GM12878 (cell line): Measurements from ENCODE around the gene ADIPOQ. TPM values are rescaled to one million over a fixed set of nuclear protein-coding genes. Genes with fewer than 3 reads are reported as not detected.

Experiments
- ATAC-seq: fragments of 200-7000 bp; cut with Tn5 transposase; 3 replicates; pipeline ENCODE4 v1.9.1; 2020; ENCODE audit warnings: mild to moderate bottlenecking, moderate library complexity
- BruUV-seq: library from RNA; stranded (reverse); fragments of 400-500 nt; replicated peaks from 2 replicates; lab custom pipeline; 2021; lab: Mats Ljungman, UMichigan
- CTCF ChIA-PET: fragments of 300-600 bp; sonication (Branson Sonifier 250); formaldehyde crosslinking; extraction: SDS; loops from one replicate; lab custom pipeline; 2021; ENCODE audit warnings: inconsistent platforms; lab: Yijun Ruan, JAX
- POLR2A ChIA-PET: fragments of 350-600 bp; formaldehyde crosslinking; extraction: SDS; loops from one replicate; lab custom pipeline; 2021; ENCODE audit warnings: inconsistent platforms; lab: Charles Lee
- RAD21 ChIA-PET: fragments of 300-600 bp; sonication (Branson Sonifier 250); formaldehyde crosslinking; loops from one replicate; lab custom pipeline; 2023; ENCODE audit warnings: antibody characterized with exemption; ENCODE audit not compliant: unreplicated experiment; lab: Charles Lee
- SMC1A ChIA-PET: fragments of 300-600 bp; sonication (Branson Sonifier 250); formaldehyde crosslinking; loops from one replicate; lab custom pipeline; 2023; ENCODE audit not compliant: unreplicated experiment, uncharacterized antibody; lab: Charles Lee
- DNase-seq: peaks from one replicate; pipeline ENCODE4 v3.0.0-alpha.2; 2011; ENCODE audit warnings: low read depth, low spot score
- FAIRE-seq: peaks from 3 replicates; lab custom pipeline; 2011; peaks lifted over from hg19 to GRCh38; lab: Jason Lieb, UNC
- H2AFZ ChIP-seq: 2 replicates; pipeline ENCODE4 v1.6.0; 2011; ENCODE audit warnings: low read depth, low read length, control low read depth; ENCODE audit not compliant: control insufficient read depth
- H3K27ac ChIP-seq: 2 replicates; pipeline ENCODE4 v1.5.1; 2011; ENCODE audit warnings: control low read depth; ENCODE audit not compliant: control insufficient read depth, insufficient read depth
- H3K27me3 ChIP-seq, 2 experiments: replicated peaks in 1 of 2; 2 replicates each; pipeline versions ENCODE4 v1.6.0 to v1.6.1; 2011; ENCODE audit warnings: low read length in 1 of 2; ENCODE audit not compliant: control insufficient read depth in 2 of 2, insufficient read depth in 2 of 2
- H3K36me3 ChIP-seq, 2 experiments: 2 replicates each; pipeline ENCODE4 v1.5.1; 2011; ENCODE audit warnings: low read length in 1 of 2; ENCODE audit not compliant: control insufficient read depth in 2 of 2, insufficient read depth in 2 of 2
- H3K4me1 ChIP-seq: 2 replicates; pipeline ENCODE4 v1.6.1; 2011; ENCODE audit warnings: mild to moderate bottlenecking, low read length, moderate library complexity, mixed read lengths; ENCODE audit not compliant: control insufficient read depth, insufficient read depth
- H3K4me2 ChIP-seq: 2 replicates; pipeline ENCODE4 v1.6.0; 2011; ENCODE audit warnings: control low read depth; ENCODE audit not compliant: control insufficient read depth, insufficient read depth
- H3K4me3 ChIP-seq: fragments of 200-600 bp; sonication (generic); 2 replicates; pipeline ENCODE4 v1.5.1; 2016
- H3K79me2 ChIP-seq: 2 replicates; pipeline ENCODE4 v1.6.0; 2011; ENCODE audit warnings: low read length; ENCODE audit not compliant: control insufficient read depth, insufficient read depth
- H3K9ac ChIP-seq: 2 replicates; pipeline ENCODE4 v1.8.0; 2011; ENCODE audit warnings: low read length, control low read depth, mixed read lengths; ENCODE audit not compliant: control insufficient read depth, insufficient read depth
- H3K9me3 ChIP-seq: replicated peaks from 3 replicates; pipeline ENCODE4 v1.5.1; 2011; ENCODE audit warnings: mild to moderate bottlenecking, low read length; ENCODE audit not compliant: control insufficient read depth, insufficient read depth
- H4K20me1 ChIP-seq: 2 replicates; pipeline ENCODE4 v1.6.0; 2011; ENCODE audit not compliant: control insufficient read depth, insufficient read depth
- CBFB ChIP-seq: IDR thresholded peaks from 2 replicates; pipeline ENCODE4 v1.6.1; 2016; ENCODE audit warnings: antibody characterized with exemption, low read depth
- CREM ChIP-seq: IDR thresholded peaks from 2 replicates; pipeline ENCODE4 v1.6.1; 2014; ENCODE audit warnings: antibody characterized with exemption, low read depth
- JUNB ChIP-seq: IDR thresholded peaks from 2 replicates; pipeline ENCODE4 v1.6.1; 2016; ENCODE audit warnings: antibody characterized with exemption, mild to moderate bottlenecking
- NBN ChIP-seq: fragments of 450-650 bp; IDR thresholded peaks from 2 replicates; pipeline ENCODE4 v1.6.1; 2016
- NFYA ChIP-seq: IDR thresholded peaks from 2 replicates; pipeline ENCODE4 v1.6.1; 2011; ENCODE audit warnings: low read depth, mild to moderate bottlenecking, low read length, improper control_type of control experiment, borderline replicate concordance
- PML ChIP-seq: IDR thresholded peaks from 2 replicates; pipeline ENCODE4 v1.6.1; 2012; ENCODE audit warnings: low read length, inconsistent platforms
- RB1 ChIP-seq: fragments of 450-650 bp; formaldehyde crosslinking; IDR thresholded peaks from 2 replicates; pipeline ENCODE4 v1.6.1; 2017; ENCODE audit warnings: mild to moderate bottlenecking, borderline replicate concordance
- SREBF1 ChIP-seq: IDR thresholded peaks from 2 replicates; pipeline ENCODE4 v1.6.1; 2012; ENCODE audit warnings: mild to moderate bottlenecking, low read length
- STAT1 ChIP-seq: fragments of 450-650 bp; conservative IDR thresholded peaks from 2 replicates; pipeline ENCODE4 v1.6.1; 2014; ENCODE audit warnings: antibody characterized with exemption, mild to moderate bottlenecking
- TARDBP ChIP-seq: IDR thresholded peaks from 2 replicates; pipeline ENCODE4 v1.6.1; 2016; ENCODE audit warnings: borderline replicate concordance
- TBL1XR1 ChIP-seq: IDR thresholded peaks from 2 replicates; pipeline ENCODE4 v1.6.1; 2012; ENCODE audit warnings: low read depth, low read length, improper control_type of control experiment
- WGBS: methylation state at CpG from one replicate; pipeline ENCODE4 v1.1.6; 2016; ENCODE audit warnings: low lambda C conversion rate; ENCODE audit not compliant: insufficient replicate concordance, insufficient coverage; ENCODE audit errors: missing lambda C conversion rate; 5-methylcytosine and 5-hydroxymethylcytosine counted together
- in situ Hi-C: fragments of 300-500 bp; cut with MboI; formaldehyde crosslinking; loops from 9 replicates; pipeline ENCODE4 v1.14.3; 2018; ENCODE audit warnings: mixed read lengths
- intact Hi-C: fragments of 100-400 bp; cut with micrococcal nuclease; formaldehyde crosslinking; loops from one replicate; pipeline ENCODE4 v1.14.2; 2022; ENCODE audit not compliant: unreplicated experiment
- polyA plus RNA-seq, 11 experiments: library from polyadenylated mRNA; depleted of rRNA in 4 of 11; unstranded in 6 of 11; stranded (reverse) in 5 of 11; fragments of >200 nt; fragmentation: Nextera tagmentation in 4 of 11; fragmentation: Illumina TruSeq in 1 of 11; extraction: Ambion mirVana in 4 of 11; extraction: Trizol in 1 of 11; gene quantifications; 1 replicate in 1 of 11; 2 replicates in 10 of 11; pipeline versions ENCODE4 v1.2.1 to v1.2.3, GENCODE V29; 2011 to 2016; ENCODE audit warnings: inconsistent platforms in 2 of 11, missing spikeins in 2 of 11, low read depth in 1 of 11
- total RNA-seq, 4 experiments: library from RNA; depleted of rRNA in 3 of 4; stranded (reverse); fragments of >200 nt in 3 of 4; fragmentation: Illumina TruSeq in 1 of 4; extraction: Trizol in 1 of 4; gene quantifications; 2 replicates each; pipeline versions ENCODE4 v1.2.1 to v1.2.3, GENCODE V29; 2013 to 2021
- TF ChIP-seq, protein P1 (sequence below): fragments of 450-650 bp; IDR thresholded peaks from 2 replicates; pipeline ENCODE4 v1.6.1; 2018; ENCODE audit warnings: borderline replicate concordance, mild to moderate bottlenecking; ENCODE audit not compliant: partially characterized antibody
- TF ChIP-seq, protein P2 (sequence below): fragments of 450-650 bp; IDR thresholded peaks from 2 replicates; pipeline ENCODE4 v1.6.1; 2017; ENCODE audit warnings: mild to moderate bottlenecking, low read depth, inconsistent platforms; ENCODE audit not compliant: poor library complexity, severe bottlenecking
- TF ChIP-seq, protein P3 (sequence below): fragments of 450-650 bp; IDR thresholded peaks from 2 replicates; pipeline ENCODE4 v1.6.1; 2016; ENCODE audit warnings: mild to moderate bottlenecking

ADIPOQ gene
- total and polyA plus RNA-seq, 10 of the 15 experiments (the other 5 are each of a cell fraction or from before 2014, with no cell fraction given): not detected

DNA sequence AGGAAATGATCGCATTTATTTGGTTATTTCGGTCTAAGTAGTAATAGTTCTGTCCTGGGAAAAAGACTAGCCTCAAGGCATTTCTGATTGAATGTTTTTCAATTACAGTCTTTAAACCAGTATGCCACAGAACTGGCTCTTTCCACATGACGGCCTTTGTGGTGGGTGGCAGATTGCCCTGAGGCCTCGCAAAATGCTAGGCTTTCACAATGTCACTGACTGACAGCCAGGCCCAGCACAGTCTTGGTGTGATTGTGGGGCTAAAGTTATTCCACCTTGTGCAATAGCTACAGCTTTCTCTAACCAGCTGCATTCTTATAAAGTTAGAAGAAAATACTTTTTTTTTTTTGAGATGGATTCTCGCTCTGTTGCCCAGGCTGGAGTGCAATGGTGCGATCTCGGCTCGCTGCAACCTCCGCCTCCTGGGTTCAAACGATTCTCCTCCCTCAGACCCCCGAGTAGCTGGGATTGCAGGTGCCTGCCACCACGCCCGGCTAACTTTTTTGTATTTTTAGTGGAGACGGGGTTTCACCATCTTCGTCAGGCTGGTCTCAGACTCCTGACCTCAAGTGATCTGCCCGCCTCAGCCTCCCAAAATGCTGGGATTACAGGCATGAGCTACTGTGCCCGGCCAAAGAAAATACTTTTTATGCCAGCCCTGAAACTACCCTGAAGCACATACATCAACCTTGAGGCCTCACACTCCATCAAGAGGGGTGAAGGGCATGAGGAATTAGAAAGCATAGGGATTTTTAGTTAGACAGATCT, 2.5 kb upstream of the ADIPOQ start:
- ChIA-PET RAD21 (interaction anchor here (1.6 kb wide), 1 partner anchor 9 kb away, joined by 4 read pairs; no protein-coding TSS in a partner anchor), CTCF (interaction anchor here (0.6 kb wide), 1 partner anchor 326 kb away, joined by 3 read pairs; no protein-coding TSS in a partner anchor), POLR2A (no interaction called here), SMC1A (no interaction called here)
- FAIRE-seq (no peak), ATAC-seq (no peak), DNase-seq (no peak)
- H3K4me2 ChIP-seq: no peak overlapping the region
- no peaks in the 10 kb centered on the region for H3K36me3 ChIP-seq
- no TSS peak for BruUV-seq
- peaks cover 0 to 1% of the 10 kb centered on the region in 2 experiments; a peak in 1 of 4 replicates for H3K27me3 ChIP-seq
- H3K9me3 ChIP-seq: no peaks in the 10 kb centered on the region
- no peak overlapping the region for H2AFZ ChIP-seq
- no peaks in the 10 kb centered on the region for H3K4me1 ChIP-seq
- intact Hi-C loops: no loop called here
- no peaks in the 10 kb centered on the region for H3K79me2 ChIP-seq
- H4K20me1 ChIP-seq: no peaks in the 10 kb centered on the region
- H3K27ac ChIP-seq: no peak overlapping the region
- in situ Hi-C loops: no loop called here
- H3K9ac ChIP-seq: no peak overlapping the region
- WGBS: 65% methylated on average over 17 of the region's 17 CpGs
- no peak overlapping the region for H3K4me3 ChIP-seq
- TF ChIP-seq, protein P1, sequence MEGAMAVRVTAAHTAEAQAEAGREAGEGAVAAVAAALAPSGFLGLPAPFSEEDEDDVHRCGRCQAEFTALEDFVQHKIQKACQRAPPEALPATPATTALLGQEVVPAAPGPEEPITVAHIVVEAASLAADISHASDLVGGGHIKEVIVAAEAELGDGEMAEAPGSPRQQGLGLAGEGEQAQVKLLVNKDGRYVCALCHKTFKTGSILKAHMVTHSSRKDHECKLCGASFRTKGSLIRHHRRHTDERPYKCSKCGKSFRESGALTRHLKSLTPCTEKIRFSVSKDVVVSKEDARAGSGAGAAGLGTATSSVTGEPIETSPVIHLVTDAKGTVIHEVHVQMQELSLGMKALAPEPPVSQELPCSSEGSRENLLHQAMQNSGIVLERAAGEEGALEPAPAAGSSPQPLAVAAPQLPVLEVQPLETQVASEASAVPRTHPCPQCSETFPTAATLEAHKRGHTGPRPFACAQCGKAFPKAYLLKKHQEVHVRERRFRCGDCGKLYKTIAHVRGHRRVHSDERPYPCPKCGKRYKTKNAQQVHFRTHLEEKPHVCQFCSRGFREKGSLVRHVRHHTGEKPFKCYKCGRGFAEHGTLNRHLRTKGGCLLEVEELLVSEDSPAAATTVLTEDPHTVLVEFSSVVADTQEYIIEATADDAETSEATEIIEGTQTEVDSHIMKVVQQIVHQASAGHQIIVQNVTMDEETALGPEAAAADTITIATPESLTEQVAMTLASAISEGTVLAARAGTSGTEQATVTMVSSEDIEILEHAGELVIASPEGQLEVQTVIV: no peak
- TF ChIP-seq NBN: no peak
- TF ChIP-seq, protein P2, sequence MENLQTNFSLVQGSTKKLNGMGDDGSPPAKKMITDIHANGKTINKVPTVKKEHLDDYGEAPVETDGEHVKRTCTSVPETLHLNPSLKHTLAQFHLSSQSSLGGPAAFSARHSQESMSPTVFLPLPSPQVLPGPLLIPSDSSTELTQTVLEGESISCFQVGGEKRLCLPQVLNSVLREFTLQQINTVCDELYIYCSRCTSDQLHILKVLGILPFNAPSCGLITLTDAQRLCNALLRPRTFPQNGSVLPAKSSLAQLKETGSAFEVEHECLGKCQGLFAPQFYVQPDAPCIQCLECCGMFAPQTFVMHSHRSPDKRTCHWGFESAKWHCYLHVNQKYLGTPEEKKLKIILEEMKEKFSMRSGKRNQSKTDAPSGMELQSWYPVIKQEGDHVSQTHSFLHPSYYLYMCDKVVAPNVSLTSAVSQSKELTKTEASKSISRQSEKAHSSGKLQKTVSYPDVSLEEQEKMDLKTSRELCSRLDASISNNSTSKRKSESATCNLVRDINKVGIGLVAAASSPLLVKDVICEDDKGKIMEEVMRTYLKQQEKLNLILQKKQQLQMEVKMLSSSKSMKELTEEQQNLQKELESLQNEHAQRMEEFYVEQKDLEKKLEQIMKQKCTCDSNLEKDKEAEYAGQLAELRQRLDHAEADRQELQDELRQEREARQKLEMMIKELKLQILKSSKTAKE: no peak
- TF ChIP-seq SREBF1: no peak
- TF ChIP-seq CBFB: no peak
- TF ChIP-seq JUNB: no peak
- TF ChIP-seq STAT1: no peak
- no peak for TF ChIP-seq RB1
- TF ChIP-seq TARDBP: no peak
- no peak for TF ChIP-seq NFYA
- no peak for TF ChIP-seq CREM
- no peak for TF ChIP-seq PML
- TF ChIP-seq, protein P3, sequence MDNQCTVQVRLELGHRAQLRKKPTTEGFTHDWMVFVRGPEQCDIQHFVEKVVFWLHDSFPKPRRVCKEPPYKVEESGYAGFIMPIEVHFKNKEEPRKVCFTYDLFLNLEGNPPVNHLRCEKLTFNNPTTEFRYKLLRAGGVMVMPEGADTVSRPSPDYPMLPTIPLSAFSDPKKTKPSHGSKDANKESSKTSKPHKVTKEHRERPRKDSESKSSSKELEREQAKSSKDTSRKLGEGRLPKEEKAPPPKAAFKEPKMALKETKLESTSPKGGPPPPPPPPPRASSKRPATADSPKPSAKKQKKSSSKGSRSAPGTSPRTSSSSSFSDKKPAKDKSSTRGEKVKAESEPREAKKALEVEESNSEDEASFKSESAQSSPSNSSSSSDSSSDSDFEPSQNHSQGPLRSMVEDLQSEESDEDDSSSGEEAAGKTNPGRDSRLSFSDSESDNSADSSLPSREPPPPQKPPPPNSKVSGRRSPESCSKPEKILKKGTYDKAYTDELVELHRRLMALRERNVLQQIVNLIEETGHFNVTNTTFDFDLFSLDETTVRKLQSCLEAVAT: no peak
- TF ChIP-seq TBL1XR1: no peak
